Keratinocyte (primary cell): ENCODE results near the gene CELSR1. TPM values are rescaled to one million over a fixed set of nuclear protein-coding genes. Genes with fewer than 3 reads are reported as not detected.
"Not testable (repeated sequence)": the region's sequence is repeated elsewhere in the genome, so short reads cannot be mapped to it uniquely, and the experiment has no call there.

Experiments
- DNase-seq: peaks from one replicate; pipeline ENCODE4 v3.0.0-alpha.2; 2011; ENCODE audit warnings: low read depth, missing footprints, low spot score
- FAIRE-seq: peaks from 2 replicates; lab custom pipeline; 2011; peaks lifted over from hg19 to GRCh38; lab: Jason Lieb, UNC
- H2AFZ ChIP-seq: 2 replicates; pipeline ENCODE4 v1.6.0; 2012; ENCODE audit warnings: low read length, control low read depth, inconsistent platforms; ENCODE audit not compliant: control insufficient read depth
- H3K27ac ChIP-seq: 2 replicates; pipeline ENCODE4 v1.5.1; 2011; ENCODE audit warnings: low read length; ENCODE audit not compliant: control insufficient read depth, insufficient read depth
- H3K27me3 ChIP-seq: 3 replicates; pipeline ENCODE4 v1.6.0; 2011; ENCODE audit warnings: low read length; ENCODE audit not compliant: control insufficient read depth, insufficient read depth; ENCODE audit errors: extremely low read depth
- H3K36me3 ChIP-seq, 2 experiments: 2 replicates in 1 of 2; 3 replicates in 1 of 2; pipeline ENCODE4 v1.5.1; 2011; ENCODE audit warnings: low read length in 2 of 2, mild to moderate bottlenecking in 1 of 2; ENCODE audit not compliant: control insufficient read depth in 2 of 2, insufficient read depth in 2 of 2; ENCODE audit errors: extremely low read depth in 1 of 2
- H3K4me1 ChIP-seq: 3 replicates; pipeline ENCODE4 v1.5.1; 2011; ENCODE audit warnings: low read length; ENCODE audit not compliant: control insufficient read depth, insufficient read depth; ENCODE audit errors: extremely low read depth
- H3K4me2 ChIP-seq: 3 replicates; pipeline ENCODE4 v1.6.0; 2011; ENCODE audit warnings: low read depth, low read length; ENCODE audit not compliant: control insufficient read depth, insufficient read depth; ENCODE audit errors: extremely low read depth
- H3K4me3 ChIP-seq, 3 experiments: fragments of 200-600 bp in 1 of 3; sonication (generic) in 1 of 3; 2 replicates in 2 of 3; 3 replicates in 1 of 3; pipeline ENCODE4 v1.5.1; 2011 to 2016; ENCODE audit warnings: low read length in 3 of 3, mild to moderate bottlenecking in 3 of 3, control low read depth in 2 of 3, inconsistent platforms in 1 of 3, low read depth in 1 of 3, mixed read lengths in 1 of 3, mixed run types in 1 of 3, moderate library complexity in 1 of 3; ENCODE audit not compliant: control insufficient read depth in 2 of 3, insufficient read depth in 2 of 3; ENCODE audit errors: extremely low read depth in 1 of 3
- H3K79me2 ChIP-seq: 2 replicates; pipeline ENCODE4 v1.6.0; 2012; ENCODE audit warnings: low read length; ENCODE audit not compliant: control insufficient read depth, insufficient read depth
- H3K9ac ChIP-seq: 3 replicates; pipeline ENCODE4 v1.6.0; 2011; ENCODE audit warnings: low read length; ENCODE audit not compliant: control insufficient read depth, insufficient read depth; ENCODE audit errors: extremely low read depth
- H3K9me1 ChIP-seq: 3 replicates; pipeline ENCODE4 v1.6.0; 2011; ENCODE audit warnings: low read length; ENCODE audit not compliant: control insufficient read depth, insufficient read depth; ENCODE audit errors: extremely low read depth
- H3K9me3 ChIP-seq: 2 replicates; pipeline ENCODE4 v1.5.1; 2012; ENCODE audit warnings: low read depth, low read length; ENCODE audit not compliant: control insufficient read depth
- H4K20me1 ChIP-seq: 3 replicates; pipeline ENCODE4 v1.6.0; 2011; ENCODE audit warnings: low read length; ENCODE audit not compliant: control insufficient read depth, insufficient read depth; ENCODE audit errors: extremely low read depth
- EZH2 ChIP-seq: IDR thresholded peaks from one replicate; pipeline ENCODE4 v1.6.1; 2012; ENCODE audit warnings: inconsistent platforms, mild to moderate bottlenecking, low read length, moderate library complexity
- dilution Hi-C: fragments of 300-500 bp; cut with MboI; formaldehyde crosslinking; loops from one replicate; pipeline ENCODE4 v1.7.0; 2020; ENCODE audit warnings: low sequenced_read_pairs; ENCODE audit not compliant: extremely low pct_ligation_motif_present
- polyA plus RNA-seq, 5 experiments: library from polyadenylated mRNA; depleted of rRNA in 3 of 5; stranded (reverse) in 3 of 5; stranded (forward) in 1 of 5; unstranded in 1 of 5; fragments of >200 nt; gene quantifications; 1 replicate in 1 of 5; 2 replicates in 3 of 5; 3 replicates in 1 of 5; pipeline versions ENCODE4 v1.2.1 to v1.2.3, GENCODE V29; 2011 to 2012; ENCODE audit warnings: missing spikeins in 2 of 5, low read depth in 1 of 5, low replicate concordance in 1 of 5
- TF ChIP-seq, protein P1 (sequence below), 3 experiments: IDR thresholded peaks in 1 of 3; conservative IDR thresholded peaks in 1 of 3; optimal IDR thresholded peaks in 1 of 3; 2 replicates in 2 of 3; 3 replicates in 1 of 3; pipeline versions ENCODE3 to v1.5.1; 2011; ENCODE audit warnings: low read length in 3 of 3, mild to moderate bottlenecking in 3 of 3, moderate library complexity in 2 of 3, control low read depth in 1 of 3, inconsistent platforms in 1 of 3; ENCODE audit not compliant: insufficient read depth in 2 of 3; ENCODE audit errors: extremely low read depth in 1 of 3

Gene CELSR1
- polyA plus RNA-seq, 1 donor (not counting 4 experiments of a cell fraction or from before 2014, with no cell fraction given): 16.1 TPM

GRCh38 chr22:46317646-46318045 lies 219.8 kb downstream of the CELSR1 start:
- FAIRE-seq (no peak), DNase-seq (no peak)
- H3K27ac ChIP-seq: no peak overlapping the region
- H2AFZ ChIP-seq: no peak overlapping the region
- H3K4me2 ChIP-seq: no peak overlapping the region
- TF ChIP-seq EZH2: no peak
- no peak overlapping the region for H3K4me3 ChIP-seq
- dilution Hi-C loops: no loop called here
- no peaks in the 10 kb centered on the region for H3K9me1 ChIP-seq
- H3K9ac ChIP-seq: no peak overlapping the region
- H3K27me3 ChIP-seq: no peaks in the 10 kb centered on the region
- H3K36me3 ChIP-seq: peaks cover 2 to 18% of the 10 kb centered on the region in 2 experiments
- H3K79me2 ChIP-seq: peaks cover 5% of the 10 kb centered on the region
- no peaks in the 10 kb centered on the region for H3K4me1 ChIP-seq
- no peaks in the 10 kb centered on the region for H4K20me1 ChIP-seq
- H3K9me3 ChIP-seq: no peaks in the 10 kb centered on the region

GRCh38 chr22:46315976-46316375 lies 221.4 kb downstream of the CELSR1 start:
- FAIRE-seq: no peak
- Histone ChIP-seq H3K36me3 (peaks cover 4 to 18% of the 10 kb centered on the region in 2 experiments), H3K9ac (no peak overlapping the region)

GRCh38 chr22:46312848-46313247 lies 224.6 kb downstream of the CELSR1 start:
- H4K20me1 ChIP-seq, dilution Hi-C loops, H3K9me1 ChIP-seq, H3K27ac ChIP-seq, H2AFZ ChIP-seq, H3K9me3 ChIP-seq, FAIRE-seq, H3K4me1 ChIP-seq, H3K4me3 ChIP-seq, H3K9ac ChIP-seq, H3K79me2 ChIP-seq, H3K4me2 ChIP-seq, H3K27me3 ChIP-seq, DNase-seq: not testable (repeated sequence)
- H3K36me3 ChIP-seq: peaks cover 1 to 16% of the 10 kb centered on the region in 2 experiments

More at GRCh38 chr22:46315976-46316375, 221.4 kb downstream of the CELSR1 start:
- DNase-seq: no peak
- no peaks in the 10 kb centered on the region for H4K20me1 ChIP-seq
- H3K9me1 ChIP-seq: no peaks in the 10 kb centered on the region
- no peaks in the 10 kb centered on the region for H3K9me3 ChIP-seq
- no peak for TF ChIP-seq EZH2
- TF ChIP-seq, protein P1, sequence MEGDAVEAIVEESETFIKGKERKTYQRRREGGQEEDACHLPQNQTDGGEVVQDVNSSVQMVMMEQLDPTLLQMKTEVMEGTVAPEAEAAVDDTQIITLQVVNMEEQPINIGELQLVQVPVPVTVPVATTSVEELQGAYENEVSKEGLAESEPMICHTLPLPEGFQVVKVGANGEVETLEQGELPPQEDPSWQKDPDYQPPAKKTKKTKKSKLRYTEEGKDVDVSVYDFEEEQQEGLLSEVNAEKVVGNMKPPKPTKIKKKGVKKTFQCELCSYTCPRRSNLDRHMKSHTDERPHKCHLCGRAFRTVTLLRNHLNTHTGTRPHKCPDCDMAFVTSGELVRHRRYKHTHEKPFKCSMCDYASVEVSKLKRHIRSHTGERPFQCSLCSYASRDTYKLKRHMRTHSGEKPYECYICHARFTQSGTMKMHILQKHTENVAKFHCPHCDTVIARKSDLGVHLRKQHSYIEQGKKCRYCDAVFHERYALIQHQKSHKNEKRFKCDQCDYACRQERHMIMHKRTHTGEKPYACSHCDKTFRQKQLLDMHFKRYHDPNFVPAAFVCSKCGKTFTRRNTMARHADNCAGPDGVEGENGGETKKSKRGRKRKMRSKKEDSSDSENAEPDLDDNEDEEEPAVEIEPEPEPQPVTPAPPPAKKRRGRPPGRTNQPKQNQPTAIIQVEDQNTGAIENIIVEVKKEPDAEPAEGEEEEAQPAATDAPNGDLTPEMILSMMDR (optimal IDR thresholded peaks at IDR 0.05 in 1 of 3, IDR thresholded peaks at IDR 0.05 in 1 of 3, conservative IDR thresholded peaks at IDR 0.05 in 1 of 3; ENCODE audit: extremely low read depth in 1 of 3, insufficient read depth in 2 of 3, low read length in 3 of 3): no peak
- dilution Hi-C loops: no loop called here
- no peaks in the 10 kb centered on the region for H3K4me1 ChIP-seq
- no peak overlapping the region for H2AFZ ChIP-seq
- no peaks in the 10 kb centered on the region for H3K27me3 ChIP-seq
- H3K27ac ChIP-seq: no peak overlapping the region
- H3K4me3 ChIP-seq: no peak overlapping the region
- H3K79me2 ChIP-seq: peaks cover 5% of the 10 kb centered on the region
- no peak overlapping the region for H3K4me2 ChIP-seq
